Stimulated activated CD4-positive, alpha-beta T cell treated with anti-CD3 and anti-CD28 coated beads, Interleukin-2, amount 100 ng/mL, for 24 hours (primary cell): ENCODE results near the gene RAD51C.
A peak's percentile ranks its signal among the peaks of the same experiment; 100 is the strongest.
"Not testable (repeated sequence)": the region's sequence is repeated elsewhere in the genome, so short reads cannot be mapped to it uniquely, and the experiment has no call there.

Experiments used
- DNase-seq, 2 donors: peaks; one replicate each; pipeline ENCODE4 v3.0.0-alpha.2; 2020

RAD51C gene

DNA sequence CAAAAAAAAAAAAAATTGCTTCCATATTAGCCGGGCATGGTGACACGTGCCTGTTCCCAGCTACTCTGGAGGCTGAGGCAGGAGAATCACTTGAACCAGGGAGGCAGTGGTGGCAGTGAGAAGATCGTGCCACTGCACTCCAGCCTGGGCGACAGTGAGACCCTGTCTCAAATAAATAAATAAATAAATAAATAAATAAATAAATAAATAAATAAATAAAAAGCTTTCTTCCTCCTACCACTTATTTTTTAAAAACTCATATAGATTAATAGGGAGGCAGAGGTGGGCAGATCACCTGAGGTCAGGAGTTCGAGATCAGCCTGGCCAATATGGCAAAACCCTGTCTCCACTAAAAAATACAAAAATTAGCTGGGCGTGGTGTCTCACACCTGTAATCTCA lies 7.9 kb upstream of the RAD51C start:
- not testable (repeated sequence) for DNase-seq

DNA sequence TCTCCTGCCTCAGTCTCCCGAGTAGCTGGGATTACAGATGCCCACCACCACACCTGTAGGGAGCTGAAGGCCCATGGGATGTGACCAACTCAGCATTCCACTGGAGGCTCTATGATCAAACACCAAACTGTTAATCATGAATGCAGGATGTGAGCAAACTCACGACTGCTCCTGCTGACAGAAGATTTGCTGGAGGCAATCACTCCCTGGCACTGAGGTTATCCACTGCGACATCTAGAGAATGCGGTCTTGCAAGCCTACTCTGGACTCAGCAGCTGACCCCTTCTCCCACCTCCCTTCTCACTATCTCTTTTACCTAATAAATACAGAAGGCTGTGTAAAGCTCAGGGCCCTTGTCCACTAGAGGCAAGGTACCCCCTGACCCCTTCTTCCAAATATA lies 5.4 kb upstream of the RAD51C start:
- DNase-seq: no peak

DNA sequence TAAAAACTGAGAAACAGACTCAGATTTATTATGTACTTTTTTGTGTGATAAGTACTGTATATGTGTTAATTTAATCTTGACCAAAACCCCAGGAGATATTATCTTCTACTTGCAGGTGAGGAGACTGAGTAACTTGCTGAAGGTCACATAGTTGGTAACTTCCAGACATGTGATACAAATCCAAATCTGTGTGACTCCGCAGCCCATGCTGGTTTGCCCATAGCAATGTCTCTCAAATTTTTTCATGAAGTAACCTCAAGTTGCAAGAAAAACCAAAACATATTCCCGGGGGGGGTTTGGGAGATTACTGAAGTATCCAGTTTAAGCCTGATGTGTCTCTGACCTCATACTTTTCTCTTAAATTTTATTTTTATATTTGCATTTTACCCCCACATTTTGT lies 3.9 kb upstream of the RAD51C start:
- DNase-seq: no peak

DNA sequence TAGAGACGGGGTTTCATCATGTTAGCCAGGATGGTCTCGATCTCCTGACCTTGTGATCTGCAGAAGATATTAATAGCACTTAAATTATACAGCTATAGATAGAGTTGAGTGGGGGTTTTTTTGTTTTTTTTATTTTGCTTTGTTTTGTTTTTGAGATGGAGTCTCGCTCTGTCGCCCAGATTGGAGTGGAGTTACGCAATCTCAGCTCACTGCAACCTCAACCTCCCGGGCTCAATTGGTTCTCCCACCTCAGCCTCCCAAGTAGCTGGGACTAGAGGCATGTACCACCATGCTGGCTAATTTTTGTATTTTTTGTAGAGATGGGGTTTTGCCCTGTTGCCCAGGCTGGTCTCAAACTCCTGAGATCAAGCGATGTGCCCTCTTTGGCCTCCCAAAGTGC lies 2.4 kb upstream of the RAD51C start:
- DNase-seq: not testable (repeated sequence)

DNA sequence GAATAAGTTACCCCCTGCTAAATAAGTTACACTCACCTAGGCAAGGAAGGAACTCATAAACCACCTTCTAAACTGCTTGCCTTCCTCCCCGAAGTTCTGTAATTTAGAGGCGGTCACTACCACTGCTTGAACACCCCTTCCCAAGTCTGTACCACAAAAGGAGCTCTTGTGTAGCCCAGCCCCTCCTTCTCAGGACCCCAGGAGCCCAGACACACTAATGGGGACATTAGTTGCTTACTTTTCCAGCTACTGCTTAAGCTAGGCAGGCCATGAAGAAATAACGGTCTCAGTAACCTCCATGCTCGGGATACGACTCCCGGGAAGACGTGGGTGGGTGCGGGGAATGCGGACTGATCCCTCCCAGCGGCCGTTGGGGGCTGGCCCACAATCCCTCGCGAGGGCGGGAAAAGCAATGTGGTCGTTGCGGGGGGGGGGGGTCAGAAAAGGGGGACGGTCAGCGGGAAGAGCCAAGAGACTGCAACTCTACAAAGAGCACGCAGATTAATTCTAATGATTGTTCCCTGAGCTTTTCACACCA lies 632 bp upstream of the RAD51C start, which contains the start of gene TEX14:
TEX14 (minus strand) TSS at position 345 of the 538 bp plus-strand sequence. CDS start 40,044 bp downstream, outside the sequence.
- no peak for DNase-seq

DNA sequence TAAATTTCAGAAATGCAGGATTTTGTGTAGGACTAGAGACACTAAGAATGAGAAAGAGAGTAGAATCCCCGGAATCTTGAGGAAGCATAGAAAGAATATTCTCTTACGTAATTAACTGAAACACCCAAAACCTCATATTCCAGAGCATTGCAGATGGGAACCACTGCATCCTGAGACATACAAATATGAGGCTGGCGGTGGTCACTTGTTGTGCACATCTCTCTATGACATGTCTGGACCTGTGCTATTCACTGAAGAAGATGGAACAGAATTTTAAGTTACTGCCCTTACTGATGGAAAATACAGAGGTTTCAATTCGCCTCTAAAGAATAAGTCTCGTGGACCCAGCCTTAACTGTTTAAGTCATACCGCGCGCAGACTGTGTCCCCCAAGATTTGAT lies 806 bp downstream of the RAD51C start:
- no peak for DNase-seq

DNA sequence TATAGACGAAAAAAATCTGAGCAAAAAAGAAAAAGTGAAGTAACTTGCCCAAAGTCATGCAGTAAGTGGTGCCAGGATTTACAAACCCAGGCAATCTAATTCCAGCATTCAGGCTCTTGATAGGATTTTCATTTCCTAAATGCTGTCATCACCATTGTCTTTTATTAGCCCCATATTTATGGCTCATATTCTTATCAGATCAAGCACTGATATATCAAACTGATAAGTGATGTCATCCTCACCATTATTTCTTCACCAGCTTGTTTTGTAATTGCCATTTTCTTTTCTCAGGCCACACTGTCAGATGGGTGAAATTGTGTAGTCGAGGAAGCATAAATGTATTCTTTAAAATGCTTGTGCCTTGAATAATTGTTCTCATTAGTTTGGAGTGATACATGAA lies 1.3 kb downstream of the RAD51C start:
- DNase-seq: no peak

DNA sequence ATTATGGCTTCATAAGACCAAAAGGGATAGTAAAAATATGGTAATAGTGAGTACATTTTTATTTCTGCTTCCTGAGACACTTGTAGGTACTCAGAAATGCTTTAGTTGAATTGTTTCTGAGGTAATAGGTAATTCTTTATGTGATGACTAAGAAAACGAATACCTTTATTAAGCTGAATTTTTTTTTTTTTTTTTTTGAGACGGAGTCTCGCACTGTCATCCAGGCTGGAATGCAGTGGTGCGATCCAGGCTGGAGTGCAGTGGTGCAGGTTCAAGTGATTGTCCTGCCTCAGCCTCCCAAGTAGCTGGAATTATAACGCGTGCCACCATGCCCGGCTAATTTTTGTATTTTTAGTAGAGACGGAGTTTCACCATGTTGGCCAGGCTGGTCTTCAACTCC lies 1.9 kb downstream of the RAD51C start:
- DNase-seq: no peak

DNA sequence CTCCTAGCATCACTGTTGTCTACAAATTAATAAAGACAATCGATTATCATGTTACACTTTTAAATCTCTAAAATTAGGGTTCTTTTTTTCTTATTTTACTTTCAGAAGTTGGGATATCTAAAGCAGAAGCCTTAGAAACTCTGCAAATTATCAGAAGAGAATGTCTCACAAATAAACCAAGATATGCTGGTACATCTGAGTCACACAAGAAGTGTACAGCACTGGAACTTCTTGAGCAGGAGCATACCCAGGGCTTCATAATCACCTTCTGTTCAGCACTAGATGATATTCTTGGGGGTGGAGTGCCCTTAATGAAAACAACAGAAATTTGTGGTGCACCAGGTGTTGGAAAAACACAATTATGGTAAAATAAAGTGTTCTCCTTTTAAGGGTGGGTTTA lies 2.4 kb downstream of the RAD51C start:
- DNase-seq: no peak

DNA sequence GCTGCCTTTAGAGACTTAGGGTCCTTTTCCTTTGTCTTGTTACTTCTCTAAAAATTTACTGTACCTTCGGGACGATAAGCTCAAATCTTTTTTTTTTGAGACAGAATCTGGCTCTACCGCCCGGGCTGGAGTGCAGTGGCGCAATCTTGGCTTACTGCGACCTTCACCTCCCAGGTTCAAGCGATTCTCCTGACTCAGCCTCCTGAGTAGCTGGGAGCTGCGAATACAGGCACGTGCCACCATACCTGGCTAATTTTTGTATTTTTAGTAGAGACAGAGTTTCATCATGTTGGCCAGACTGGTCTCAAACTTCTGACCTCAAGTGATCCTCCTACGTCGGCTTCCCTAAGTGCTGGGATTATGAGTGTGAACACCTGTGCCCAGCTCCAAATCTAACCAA lies 7.4 kb downstream of the RAD51C start:
- DNase-seq: no peak

DNA sequence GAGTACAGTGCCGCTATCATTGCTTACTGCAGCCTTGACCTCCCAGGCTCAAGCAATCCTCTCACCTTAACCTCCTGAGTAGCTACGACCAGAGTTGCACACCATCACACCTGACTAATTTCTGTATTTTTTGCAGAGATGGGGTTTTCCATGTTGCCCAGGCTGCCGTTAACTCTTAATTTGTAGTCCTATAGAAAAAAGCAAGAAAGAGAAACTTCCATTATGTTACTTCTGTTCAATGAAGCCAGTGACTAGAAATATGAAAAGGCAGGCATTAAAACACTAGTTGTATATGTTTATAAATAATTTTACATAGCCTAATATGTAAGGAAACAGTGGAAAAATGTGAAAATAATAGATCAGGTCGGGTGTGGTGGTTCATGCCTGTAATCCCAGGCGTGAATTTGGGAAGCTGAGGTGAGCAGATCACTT lies 9.7 kb downstream of the RAD51C start:
- no peak for DNase-seq

DNA sequence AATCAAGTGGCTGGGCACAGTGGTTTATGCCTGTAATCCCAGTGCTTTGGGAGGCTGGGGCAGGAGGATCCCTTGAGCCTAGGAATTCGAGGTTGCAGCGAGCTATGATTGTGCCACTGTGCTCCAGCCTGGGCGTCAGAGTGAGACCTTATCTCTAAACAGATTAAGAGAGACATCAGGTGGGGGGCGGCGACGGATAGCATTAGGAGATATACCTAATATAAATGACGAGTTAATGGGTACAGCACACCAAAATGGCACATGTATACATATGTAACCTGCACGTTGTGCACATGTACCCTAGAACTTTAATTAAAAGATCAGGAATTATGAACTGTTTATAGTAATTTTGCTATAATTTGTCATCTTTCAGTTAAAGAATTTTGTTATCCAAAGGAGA lies 10.3 kb downstream of the RAD51C start:
- no peak for DNase-seq

DNA sequence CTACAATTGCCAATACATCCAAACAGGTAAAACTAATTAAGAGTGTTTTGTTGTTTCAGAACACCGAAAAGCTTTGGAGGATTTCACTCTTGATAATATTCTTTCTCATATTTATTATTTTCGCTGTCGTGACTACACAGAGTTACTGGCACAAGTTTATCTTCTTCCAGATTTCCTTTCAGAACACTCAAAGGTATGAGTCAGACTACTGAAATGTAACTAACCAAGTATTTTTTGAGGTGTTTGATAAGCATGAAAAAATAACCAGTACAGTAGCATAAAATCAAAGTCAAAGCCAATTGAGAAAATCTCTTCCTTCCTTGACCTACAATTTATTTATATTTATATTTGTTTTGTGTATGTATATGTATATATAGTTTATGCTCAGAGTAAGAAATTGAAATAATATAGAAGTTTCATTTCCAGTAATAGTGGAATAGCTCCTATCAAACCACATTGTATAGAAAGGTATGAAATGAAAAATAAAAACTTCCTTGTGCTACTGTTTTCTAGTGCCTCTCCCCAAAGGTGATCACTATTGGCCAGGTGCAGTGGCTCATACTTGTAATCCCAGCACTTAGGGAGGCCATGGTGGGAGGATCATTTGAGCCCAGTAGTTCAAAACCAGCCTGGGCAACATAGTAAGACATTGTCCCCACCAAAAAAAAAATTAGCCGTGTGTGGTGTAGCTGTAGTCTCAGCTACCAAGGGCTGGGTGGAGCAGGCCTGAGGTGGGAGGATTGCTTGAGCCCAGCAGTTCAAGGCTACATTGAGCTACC lies 10.9 kb downstream of the RAD51C start:
- DNase-seq: no peak

DNA sequence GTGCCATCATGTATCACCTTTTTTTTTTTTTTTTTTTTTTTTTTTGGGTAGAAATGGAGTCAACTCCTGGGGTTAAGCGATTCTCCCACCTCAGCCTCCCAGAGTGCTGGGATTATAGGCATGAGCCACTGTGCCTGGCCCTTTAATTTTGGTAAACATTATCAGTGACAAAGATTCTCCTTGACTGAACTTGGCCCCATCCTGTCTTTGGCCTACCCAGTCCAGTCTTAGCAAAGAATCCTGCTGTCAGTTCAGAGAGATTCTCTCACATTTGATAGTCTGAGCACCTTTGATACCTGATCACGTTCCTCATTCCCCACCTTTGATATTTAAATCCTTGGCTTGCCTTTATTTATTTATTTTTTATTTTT lies 11.5 kb downstream of the RAD51C start:
- DNase-seq: no peak

DNA sequence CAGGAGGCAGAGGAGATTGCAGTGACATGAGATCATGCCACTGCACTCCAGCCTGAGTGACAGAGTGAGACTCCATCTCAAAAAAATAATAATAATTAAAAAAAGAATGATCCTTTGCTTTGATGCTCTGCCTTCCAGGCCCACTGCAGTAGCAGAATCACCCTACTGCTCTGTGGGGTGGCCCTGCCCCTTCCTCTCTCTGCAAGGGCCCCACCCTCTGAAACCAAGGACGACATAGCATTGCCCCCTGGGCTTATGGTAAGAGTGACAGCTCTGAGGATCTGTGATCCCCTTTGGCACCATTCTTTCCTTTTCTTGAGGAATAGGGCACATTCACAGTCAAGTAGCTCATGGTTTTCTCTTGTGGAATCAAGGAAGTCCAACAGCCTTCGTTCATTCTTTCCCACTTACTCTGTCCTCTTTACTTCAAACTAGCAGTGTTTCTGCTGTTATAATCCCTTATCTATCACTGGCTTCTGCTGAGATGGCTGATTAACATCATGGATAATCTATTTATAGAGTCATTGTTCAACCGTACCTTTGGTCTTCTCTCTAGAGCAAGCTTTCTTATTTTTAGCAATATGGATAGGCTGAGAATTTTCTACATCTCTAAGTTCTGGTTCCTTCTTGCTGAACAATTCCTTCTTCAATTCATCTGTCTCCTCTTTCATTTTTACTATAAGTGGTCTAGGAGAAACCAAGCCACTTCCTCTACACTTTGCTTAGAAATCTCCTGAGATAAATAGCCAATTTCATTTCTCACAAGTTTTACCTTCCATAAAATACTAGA lies 14.1 kb downstream of the RAD51C start:
- no peak for DNase-seq

DNA sequence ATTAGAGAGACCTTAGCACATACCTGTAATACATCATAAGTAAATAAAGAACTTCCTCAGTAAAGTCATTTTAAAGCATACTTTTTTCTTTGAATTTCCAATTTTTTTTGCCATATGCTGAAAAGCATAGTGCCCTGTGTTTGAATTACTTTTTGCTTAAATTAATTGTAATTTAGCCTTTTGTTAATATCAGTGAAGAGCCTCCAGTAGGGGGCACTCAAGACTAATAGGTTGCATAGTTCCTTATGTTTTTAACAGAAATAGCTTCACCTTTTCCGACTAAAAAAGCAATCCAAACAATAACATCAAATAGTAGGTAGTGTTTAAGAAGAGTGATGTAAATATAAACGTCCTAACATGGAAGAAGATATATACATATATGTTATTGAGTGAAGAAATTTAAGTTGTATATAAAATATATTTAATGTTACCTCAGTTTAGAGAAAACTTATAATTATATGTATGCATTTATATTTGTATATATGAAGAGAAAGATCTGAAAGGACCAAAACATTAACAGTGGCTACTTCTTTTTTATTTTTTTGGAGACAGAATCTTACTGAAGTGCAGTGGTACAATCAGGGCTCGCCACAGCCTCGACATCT lies 18.6 kb downstream of the RAD51C start:
- peak; percentile 33 to 65 for DNase-seq

DNA sequence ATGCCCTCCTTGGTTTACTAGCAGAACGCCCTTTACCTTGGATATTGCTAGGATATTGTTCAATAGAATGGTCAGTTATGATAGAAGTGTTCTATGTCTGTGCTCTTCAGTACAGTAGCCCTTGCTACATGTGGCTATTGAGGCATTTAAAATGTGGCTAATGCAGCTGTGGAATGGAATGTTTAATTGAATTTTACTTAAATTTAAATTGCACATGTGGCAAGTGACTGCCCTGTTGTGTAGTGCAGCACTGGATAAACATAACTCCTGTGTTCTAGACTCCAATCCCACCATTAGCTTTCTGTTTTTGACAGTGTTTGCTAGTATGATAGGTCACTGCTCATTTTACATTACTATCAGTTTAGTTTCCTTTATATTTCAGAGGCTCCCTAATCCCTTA lies 29.9 kb downstream of the RAD51C start:
- DNase-seq: no peak

DNA sequence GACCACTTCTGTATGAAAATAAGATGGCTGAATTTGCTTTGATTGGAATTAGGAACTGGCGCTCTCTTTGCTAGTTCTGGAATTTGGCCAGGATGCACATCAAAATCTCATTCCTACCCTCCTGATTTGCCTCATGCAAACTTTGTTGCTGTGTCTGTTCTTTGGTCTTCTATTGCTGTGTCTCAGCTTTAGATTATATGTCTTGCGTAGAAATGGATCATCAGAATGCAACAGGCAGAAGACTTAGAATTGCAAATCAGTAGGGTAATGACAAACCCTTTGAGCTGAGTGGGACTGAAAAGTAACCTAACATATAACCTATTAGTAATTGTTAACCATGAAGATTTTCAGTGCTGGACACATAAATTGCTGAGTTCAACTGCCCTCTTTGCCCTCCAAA lies 30.3 kb downstream of the RAD51C start:
- DNase-seq: no peak

DNA sequence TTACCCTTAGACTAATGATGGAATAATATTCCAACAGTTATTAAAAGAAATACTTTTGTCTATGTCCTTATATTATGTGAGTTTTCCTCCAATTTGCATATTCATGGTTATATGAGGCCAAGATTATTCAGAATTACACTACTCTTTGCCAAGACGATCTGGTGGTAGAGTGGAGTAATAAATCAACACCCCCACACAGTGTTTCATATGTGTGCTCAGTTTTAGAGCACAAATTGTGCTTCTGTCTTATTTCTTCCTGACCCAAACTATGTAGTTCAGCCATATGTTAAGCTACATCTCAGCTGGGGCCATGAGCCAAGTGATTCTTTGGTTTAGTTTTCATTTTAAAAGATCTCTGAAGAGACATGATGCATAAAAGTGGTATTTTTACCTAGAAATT lies 36.4 kb downstream of the RAD51C start:
- DNase-seq: no peak

DNA sequence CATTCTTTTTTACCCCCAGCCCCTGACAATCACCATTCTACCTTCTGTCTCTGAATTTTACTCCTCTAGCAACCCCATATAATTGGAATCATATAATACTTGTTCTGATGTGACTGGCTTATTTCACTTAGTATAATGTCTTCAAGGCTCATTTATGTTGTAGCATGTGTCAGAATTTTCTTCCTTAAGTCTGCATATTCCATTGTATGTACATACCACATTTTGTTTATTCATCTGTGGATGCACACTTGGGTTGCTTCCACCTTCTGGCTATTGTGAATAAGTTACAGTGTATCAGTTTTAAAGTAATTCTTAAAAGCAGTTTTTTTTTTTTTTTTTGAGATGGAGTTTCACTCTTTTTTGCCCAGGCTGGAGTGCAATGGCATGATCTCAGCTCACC lies 38.5 kb downstream of the RAD51C start:
- no peak for DNase-seq

DNA sequence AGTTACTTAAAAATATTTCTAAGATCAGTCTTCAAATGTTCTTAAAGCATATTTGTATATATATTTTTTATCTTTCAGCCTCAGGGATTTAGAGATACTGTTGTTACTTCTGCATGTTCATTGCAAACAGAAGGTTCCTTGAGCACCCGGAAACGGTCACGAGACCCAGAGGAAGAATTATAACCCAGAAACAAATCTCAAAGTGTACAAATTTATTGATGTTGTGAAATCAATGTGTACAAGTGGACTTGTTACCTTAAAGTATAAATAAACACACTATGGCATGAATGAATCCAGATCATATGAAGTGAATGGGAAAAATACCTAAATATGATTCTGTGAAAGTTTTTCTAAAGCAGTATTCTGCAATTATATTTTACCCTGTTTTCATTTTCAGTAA lies 41.6 kb downstream of the RAD51C start:
- no peak for DNase-seq

DNA sequence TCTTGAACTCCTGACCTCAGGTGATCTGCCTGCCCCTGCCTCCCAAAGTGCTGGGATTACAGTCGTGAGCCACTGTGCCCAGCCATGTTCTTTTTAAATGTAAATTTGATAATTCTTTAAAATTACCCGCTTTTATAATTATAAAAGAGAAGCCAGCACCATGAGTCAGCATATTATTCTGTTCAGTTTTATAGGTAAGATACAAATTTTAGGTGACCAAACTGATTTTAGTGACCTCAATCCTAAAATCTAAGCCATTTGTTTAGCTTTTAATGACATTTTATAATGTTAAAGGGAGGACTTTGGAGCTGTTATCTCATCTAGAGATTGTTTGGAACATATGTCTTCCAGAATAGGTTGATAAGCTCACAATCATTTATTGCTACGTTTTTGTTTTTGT lies 42.4 kb downstream of the RAD51C start:
- no peak for DNase-seq

DNA sequence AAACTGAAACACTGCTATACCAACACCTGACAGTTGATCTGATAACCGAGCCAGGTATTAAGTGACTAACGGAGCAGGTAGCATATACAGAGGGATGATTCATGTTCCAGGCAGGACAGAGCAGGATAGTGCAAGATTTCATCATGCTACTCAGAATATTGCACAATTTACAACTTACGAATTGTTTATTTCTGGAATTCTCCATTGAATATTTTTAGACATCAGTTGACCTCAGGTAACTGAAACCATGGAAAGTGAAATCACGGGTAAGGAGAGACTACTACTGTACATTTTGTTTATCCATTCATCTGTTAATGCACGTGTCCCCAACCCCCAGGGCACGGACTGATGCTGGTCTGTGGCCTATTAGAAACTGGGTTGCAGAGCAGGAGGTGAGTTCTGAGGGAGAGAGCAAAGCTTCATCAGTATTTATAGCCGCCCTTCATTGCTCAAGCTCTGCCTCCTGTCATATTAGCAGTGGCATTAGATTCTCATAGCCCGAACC lies 48.8 kb downstream of the RAD51C start:
- no peak for DNase-seq

DNA sequence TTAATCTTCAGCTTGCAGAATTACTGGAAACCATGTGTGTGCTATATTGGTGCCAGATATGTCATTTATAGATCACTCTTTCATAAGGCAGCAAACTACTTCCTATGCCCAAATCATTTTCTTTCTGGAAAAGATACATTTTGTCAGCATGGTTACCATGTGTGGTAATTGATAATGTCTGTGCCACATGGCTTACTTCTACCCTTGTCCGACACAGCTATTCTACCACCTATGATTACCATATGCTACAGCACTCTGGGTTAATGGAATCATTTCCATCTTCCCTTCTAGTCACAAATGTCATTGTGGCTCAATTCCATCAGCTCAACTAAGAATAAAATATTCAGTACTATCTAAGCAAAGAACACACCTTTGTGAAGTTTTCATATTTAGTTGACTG lies 55.3 kb downstream of the RAD51C start:
- DNase-seq: no peak
